NCI-H2196 treated with DMSO at 0.1 percent for 48 hours (cell line): ENCODE data around the gene TOLLIP.
"Not testable (repeated sequence)": the region's sequence is repeated elsewhere in the genome, so short reads cannot be mapped to it uniquely, and the experiment has no call there.

Experiments used
- DNase-seq: peaks from one replicate; lab custom pipeline; 2025; ENCODE audit not compliant: unreplicated experiment; lab: John Stamatoyannopoulos, UW

The TOLLIP gene

GRCh38 chr11:1309498-1310317, at the start of gene TOLLIP:
Gene TOLLIP, minus strand, starts transcription at chr11:1309632. Its CDS starts 134 bp downstream, at chr11:1309498.
- peak; percentile 92 for DNase-seq

- DNase-seq, result not testable (repeated sequence)
Measured at GRCh38 chr11:1358931-1359330, 49.5 kb upstream of the TOLLIP start.

GRCh38 chr11:1358286-1358685, 48.9 kb upstream of the TOLLIP start:
- DNase-seq, result no peak

GRCh38 chr11:1356478-1356960, 47.1 kb upstream of the TOLLIP start:
- no peak for DNase-seq

GRCh38 chr11:1356007-1356435, 46.6 kb upstream of the TOLLIP start:
- no peak for DNase-seq

- no peak for DNase-seq
Measured at GRCh38 chr11:1354125-1354938, 44.9 kb upstream of the TOLLIP start.

- DNase-seq, result no peak
Measured at GRCh38 chr11:1353383-1354124, 44.1 kb upstream of the TOLLIP start.

- no peak for DNase-seq
Measured at GRCh38 chr11:1352696-1353382, 43.4 kb upstream of the TOLLIP start.

GRCh38 chr11:1351278-1351937, 42.0 kb upstream of the TOLLIP start:
- no peak for DNase-seq

- no peak for DNase-seq
Measured at GRCh38 chr11:1350086-1350725, 40.8 kb upstream of the TOLLIP start.

- no peak for DNase-seq
Measured at GRCh38 chr11:1349327-1350041, 40.1 kb upstream of the TOLLIP start.

GRCh38 chr11:1348796-1349326, 39.4 kb upstream of the TOLLIP start:
- no peak for DNase-seq

GRCh38 chr11:1348146-1348795, 38.8 kb upstream of the TOLLIP start:
- DNase-seq, result no peak

GRCh38 chr11:1347411-1347999, 38.1 kb upstream of the TOLLIP start:
- not testable (repeated sequence) for DNase-seq

- DNase-seq, result no peak
Measured at GRCh38 chr11:1346669-1347390, 37.4 kb upstream of the TOLLIP start.

GRCh38 chr11:1345737-1346513, 36.5 kb upstream of the TOLLIP start:
- no peak for DNase-seq
